ENCODE data around the gene FOXQ1.

The FOXQ1 gene

GRCh38 chr6:1346101-1346500 is 34.2 kb downstream of the FOXQ1 start:
- Histone ChIP-seq H3K27ac (no peak overlapping the region), H3K4me1 (ENCODE audit: control insufficient read depth in 1 of 2, insufficient read depth in 1 of 2, low read depth in 1 of 2, low read length in 1 of 2) (no peaks in the 10 kb centered on the region), H3K9me3 (no peaks in the 10 kb centered on the region), H3K36me3 (no peaks in the 10 kb centered on the region), H3K4me3 (ENCODE audit: low read depth in 1 of 2, low read length in 1 of 2) (no peak overlapping the region), H3K27me3 (peaks cover 41% of the 10 kb centered on the region)
- TF ChIP-seq CTCF (IDR thresholded peaks at IDR 0.05) = no peak

GRCh38 chr6:1346558-1347091 is 34.7 kb downstream of the FOXQ1 start:
- no peak for TF ChIP-seq CTCF (IDR thresholded peaks at IDR 0.05)
- no peaks in the 10 kb centered on the region for H3K4me1 ChIP-seq (ENCODE audit: control insufficient read depth in 1 of 2, insufficient read depth in 1 of 2, low read depth in 1 of 2, low read length in 1 of 2)
- H3K4me3 ChIP-seq (ENCODE audit: low read depth in 1 of 2, low read length in 1 of 2) = no peak overlapping the region
- peaks cover 35% of the 10 kb centered on the region for H3K27me3 ChIP-seq
- H3K36me3 ChIP-seq = no peaks in the 10 kb centered on the region
- no peak overlapping the region for H3K27ac ChIP-seq
- no peaks in the 10 kb centered on the region for H3K9me3 ChIP-seq

GRCh38 chr6:1347161-1347560 is 35.3 kb downstream of the FOXQ1 start:
- peaks cover 30% of the 10 kb centered on the region for H3K27me3 ChIP-seq
- no peak overlapping the region for H3K4me3 ChIP-seq (ENCODE audit: low read depth in 1 of 2, low read length in 1 of 2)
- no peaks in the 10 kb centered on the region for H3K36me3 ChIP-seq
- no peaks in the 10 kb centered on the region for H3K4me1 ChIP-seq (ENCODE audit: control insufficient read depth in 1 of 2, insufficient read depth in 1 of 2, low read depth in 1 of 2, low read length in 1 of 2)
- no peak for TF ChIP-seq CTCF (IDR thresholded peaks at IDR 0.05)
- H3K27ac ChIP-seq = no peak overlapping the region
- no peaks in the 10 kb centered on the region for H3K9me3 ChIP-seq

- Histone ChIP-seq H3K4me3 (ENCODE audit: low read depth in 1 of 2, low read length in 1 of 2) (no peak overlapping the region), H3K27ac (no peak overlapping the region), H3K4me1 (ENCODE audit: control insufficient read depth in 1 of 2, insufficient read depth in 1 of 2, low read depth in 1 of 2, low read length in 1 of 2) (no peaks in the 10 kb centered on the region), H3K9me3 (no peaks in the 10 kb centered on the region), H3K27me3 (peaks cover 23% of the 10 kb centered on the region), H3K36me3 (no peaks in the 10 kb centered on the region)
- TF ChIP-seq CTCF (IDR thresholded peaks at IDR 0.05) = no peak
Observed at GRCh38 chr6:1348675-1349074, 36.8 kb downstream of the FOXQ1 start.

GRCh38 chr6:1349655-1350054 is 37.8 kb downstream of the FOXQ1 start:
- no peak for TF ChIP-seq CTCF (IDR thresholded peaks at IDR 0.05)
- Histone ChIP-seq H3K4me3 (ENCODE audit: low read depth in 1 of 2, low read length in 1 of 2) (no peak overlapping the region), H3K27ac (no peak overlapping the region), H3K27me3 (peaks cover 29% of the 10 kb centered on the region), H3K36me3 (no peaks in the 10 kb centered on the region), H3K4me1 (ENCODE audit: control insufficient read depth in 1 of 2, insufficient read depth in 1 of 2, low read depth in 1 of 2, low read length in 1 of 2) (no peaks in the 10 kb centered on the region), H3K9me3 (no peaks in the 10 kb centered on the region)
